Caki2 (cell line): Measurements from ENCODE around the gene DNMT3A. TPM values are rescaled to one million over a fixed set of nuclear protein-coding genes. Genes with fewer than 3 reads are reported as not detected.
"Not testable (repeated sequence)": the region's sequence is repeated elsewhere in the genome, so short reads cannot be mapped to it uniquely, and the experiment has no call there.

Experiments used
- DNase-seq: peaks from one replicate; pipeline ENCODE4 v3.0.0-alpha.2; 2015; ENCODE audit warnings: low read depth
- in situ Hi-C: cut with HindIII; loops from 2 replicates; pipeline ENCODE4 v1.10.0; 2016; ENCODE audit warnings: low sequenced_read_pairs, low pct_unique_long_range_greater_than_20kb, mixed read lengths
- total RNA-seq: library from RNA; depleted of rRNA; stranded (reverse); fragments of >200 nt; shearing (Covaris generic); gene quantifications from 2 replicates; pipeline ENCODE4 v1.2.3, GENCODE V29; 2014; ENCODE audit warnings: low replicate concordance

DNMT3A gene
- total RNA-seq, 1 experiment from 2014 or later, result 4.9 TPM

- no peak for DNase-seq
- in situ Hi-C loops, result no loop called here
Observed at GRCh38 chr2:25215232-25215631, 126.5 kb downstream of the DNMT3A start.

GRCh38 chr2:25213229-25213628 lies 128.5 kb downstream of the DNMT3A start:
- in situ Hi-C loops, result no loop called here

GRCh38 chr2:25210923-25211322 lies 130.8 kb downstream of the DNMT3A start:
- in situ Hi-C loops, DNase-seq: not testable (repeated sequence)

More at GRCh38 chr2:25213229-25213628, 128.5 kb downstream of the DNMT3A start:
- no peak for DNase-seq

GRCh38 chr2:25207078-25207545 lies 134.6 kb downstream of the DNMT3A start:
- no peak for DNase-seq
- in situ Hi-C loops, result no loop called here

- no peak for DNase-seq
- in situ Hi-C loops, result no loop called here
Observed at GRCh38 chr2:25204190-25204838, 137.4 kb downstream of the DNMT3A start.

GRCh38 chr2:25202275-25202674 lies 139.4 kb downstream of the DNMT3A start:
- in situ Hi-C loops, result no loop called here

GRCh38 chr2:25201794-25202193 lies 139.9 kb downstream of the DNMT3A start:
- DNase-seq, result no peak
- in situ Hi-C loops, result no loop called here

More at GRCh38 chr2:25202275-25202674, 139.4 kb downstream of the DNMT3A start:
- DNase-seq, result no peak

GRCh38 chr2:25201265-25201664 lies 140.5 kb downstream of the DNMT3A start:
- in situ Hi-C loops, result no loop called here
- no peak for DNase-seq

- no peak for DNase-seq
Observed at GRCh38 chr2:25198576-25198975, 143.1 kb downstream of the DNMT3A start.

GRCh38 chr2:25198209-25198525 lies 143.6 kb downstream of the DNMT3A start:
- in situ Hi-C loops, result no loop called here
- DNase-seq, result no peak

More at GRCh38 chr2:25198576-25198975, 143.1 kb downstream of the DNMT3A start:
- in situ Hi-C loops, result no loop called here

GRCh38 chr2:25197336-25198208 lies 144.2 kb downstream of the DNMT3A start:
- in situ Hi-C loops, result no loop called here
- no peak for DNase-seq

GRCh38 chr2:25194576-25195122 lies 147.1 kb downstream of the DNMT3A start:
- no peak for DNase-seq
- in situ Hi-C loops, result no loop called here

GRCh38 chr2:25190536-25190935 lies 151.2 kb downstream of the DNMT3A start:
- in situ Hi-C loops, result no loop called here
- DNase-seq, result no peak

- no peak for DNase-seq
- in situ Hi-C loops, result no loop called here
Observed at GRCh38 chr2:25188405-25188804, 153.3 kb downstream of the DNMT3A start.

GRCh38 chr2:25187729-25188350 lies 153.9 kb downstream of the DNMT3A start:
- no peak for DNase-seq
- in situ Hi-C loops, result no loop called here

- in situ Hi-C loops, result no loop called here
- no peak for DNase-seq
Observed at GRCh38 chr2:25184254-25184653, 157.5 kb downstream of the DNMT3A start.

GRCh38 chr2:25178976-25179375 lies 162.7 kb downstream of the DNMT3A start:
- no peak for DNase-seq
- in situ Hi-C loops, result no loop called here
